Muscle of leg (tissue), 16 donors: ENCODE results near the gene PNPLA6. TPM values are rescaled to one million over a fixed set of nuclear protein-coding genes. Genes with fewer than 3 reads are reported as not detected.

Experiments used
- DNase-seq: peaks from one replicate; pipeline ENCODE4 v3.0.0; 2013
- H3K27ac ChIP-seq: one replicate; pipeline ENCODE4 v1.5.1; 2013; ENCODE audit warnings: mild to moderate bottlenecking, low read length, control low read depth
- H3K27me3 ChIP-seq: one replicate; pipeline ENCODE4 v1.6.1; 2013; ENCODE audit warnings: low read length; ENCODE audit not compliant: control insufficient read depth, insufficient read depth
- H3K36me3 ChIP-seq: one replicate; pipeline ENCODE4 v1.6.1; 2013; ENCODE audit warnings: low read length; ENCODE audit not compliant: control insufficient read depth, insufficient read depth
- H3K4me1 ChIP-seq: one replicate; pipeline ENCODE4 v1.6.1; 2013; ENCODE audit warnings: low read length; ENCODE audit not compliant: control insufficient read depth, insufficient read depth
- H3K4me3 ChIP-seq: one replicate; pipeline ENCODE4 v1.5.1; 2013; ENCODE audit warnings: low read length, control low read depth
- H3K9me3 ChIP-seq: replicated peaks from 2 replicates; pipeline ENCODE4 v1.6.1; 2013; ENCODE audit warnings: low read depth, low read length; ENCODE audit not compliant: control insufficient read depth
- WGBS: methylation state at CpG from one replicate; pipeline ENCODE4 v1.1.5; 2013; ENCODE audit warnings: missing lambda C conversion rate; ENCODE audit not compliant: insufficient coverage; 5-methylcytosine and 5-hydroxymethylcytosine counted together
- long read RNA-seq, 11 donors: transcript quantifications; one replicate each; lab custom pipeline, GENCODE V29; 2026
- polyA plus RNA-seq, 8 donors: library from polyadenylated mRNA; unstranded; fragments of 120-200 nt; gene quantifications; one replicate each; pipeline versions ENCODE4 v1.2.1 to v1.2.3, GENCODE V29; 2013; ENCODE audit warnings: inconsistent platforms in 1 of 8, low replicate concordance in 1 of 8; ENCODE audit not compliant: insufficient read length in 8 of 8, insufficient read depth in 1 of 8
- total RNA-seq: library from RNA; stranded (reverse); fragments of 120-200 nt; gene quantifications from one replicate; pipeline ENCODE4 v1.2.4, GENCODE V29; 2013

PNPLA6 gene
- total RNA-seq = 23.4 TPM
- 10 to 100 TPM; 21.9 to 34.9 (median 28.4) TPM for polyA plus RNA-seq
- long read RNA-seq, donor 1 = 0 reads
- long read RNA-seq, donor 2 = 0 reads
- long read RNA-seq, donor 3 = 0 reads
- long read RNA-seq, donor 4 = 0 reads
- long read RNA-seq, donor 5, full-length matches to known transcripts = 2 of 2 reads
- long read RNA-seq, donor 5, partial matches to known transcripts = 0 of 2 reads
- long read RNA-seq, donor 5, other reads (novel, unspliced or antisense) = 0 of 2 reads
- long read RNA-seq, donor 6 = 0 reads
- long read RNA-seq, donor 7, partial matches to known transcripts = 0 of 1 reads
- long read RNA-seq, donor 7, other reads (novel, unspliced or antisense) = 0 of 1 reads
- long read RNA-seq, donor 8, partial matches to known transcripts = 0 of 1 reads
- long read RNA-seq, donor 8, other reads (novel, unspliced or antisense) = 0 of 1 reads
- long read RNA-seq, donor 9, full-length matches to known transcripts = 1 of 1 reads
- long read RNA-seq, donor 9, partial matches to known transcripts = 0 of 1 reads
- long read RNA-seq, donor 9, other reads (novel, unspliced or antisense) = 0 of 1 reads
- long read RNA-seq, donor 10 = 0 reads
- long read RNA-seq, donor 11, partial matches to known transcripts = 0 of 1 reads
- long read RNA-seq, donor 11, other reads (novel, unspliced or antisense) = 0 of 1 reads

DNA sequence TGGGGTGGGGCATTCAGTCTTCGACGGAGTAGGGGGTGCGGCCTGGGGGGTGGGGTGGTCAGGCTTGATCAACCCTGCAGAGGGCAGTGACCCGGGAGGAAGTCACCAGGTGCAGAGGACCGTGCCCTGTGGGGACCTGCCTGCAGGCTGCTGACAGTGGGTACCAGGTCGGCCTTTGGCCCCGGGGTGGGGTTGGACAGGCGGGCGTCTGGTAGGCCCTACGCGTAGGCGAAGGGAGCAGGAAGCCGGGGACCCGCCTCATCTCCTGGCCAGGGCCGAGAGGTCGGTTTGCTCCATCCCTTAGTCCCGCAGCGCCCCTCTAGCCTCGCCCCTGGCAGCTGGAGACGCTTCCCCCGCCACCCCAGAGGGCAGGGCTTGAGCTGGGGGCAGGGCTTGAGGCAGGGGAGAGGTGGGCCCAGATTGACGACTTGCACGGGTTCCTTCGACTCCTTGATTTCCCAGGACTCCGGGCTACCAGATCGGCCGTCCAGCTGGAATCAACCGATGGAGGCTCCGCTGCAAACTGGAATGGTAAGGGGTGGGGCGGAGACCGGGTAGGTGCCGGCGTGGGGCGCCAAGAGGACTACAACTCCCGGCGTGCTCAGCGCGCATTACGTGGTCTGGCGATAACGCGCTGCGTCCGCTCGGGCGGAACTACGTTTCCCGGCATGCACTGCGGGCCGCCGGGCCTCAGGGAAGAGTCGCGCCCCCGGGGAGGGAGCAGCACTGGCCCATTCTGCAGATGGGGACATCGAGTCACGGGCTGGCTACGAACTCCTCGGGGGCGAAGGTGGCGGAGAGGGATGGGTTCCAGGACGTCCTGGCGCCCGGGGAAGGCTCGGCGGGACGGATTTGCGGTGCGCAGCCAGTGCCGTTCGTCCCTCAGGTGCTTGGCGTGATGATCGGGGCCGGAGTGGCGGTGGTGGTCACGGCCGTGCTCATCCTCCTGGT lies at the start of gene PNPLA6:
Gene PNPLA6 (plus strand): TSS at position 671 of the 951 bp plus-strand sequence. CDS start 72 bp downstream, at position 743.
- H3K9me3 ChIP-seq = no peaks in the 10 kb centered on the region
- H3K4me3 ChIP-seq = peak within 1 kb of the TSS; percentile 75
- 0% methylated on average over 75 of the region's 76 CpGs for WGBS
- peak; percentile 98 for DNase-seq
- H3K36me3 ChIP-seq = peaks cover 33% of the 10 kb centered on the region
- H3K27me3 ChIP-seq = no peaks in the 10 kb centered on the region
- peak within 1 kb of the TSS; percentile 97 for H3K27ac ChIP-seq
- peaks cover 19% of the 10 kb centered on the region for H3K4me1 ChIP-seq

DNA sequence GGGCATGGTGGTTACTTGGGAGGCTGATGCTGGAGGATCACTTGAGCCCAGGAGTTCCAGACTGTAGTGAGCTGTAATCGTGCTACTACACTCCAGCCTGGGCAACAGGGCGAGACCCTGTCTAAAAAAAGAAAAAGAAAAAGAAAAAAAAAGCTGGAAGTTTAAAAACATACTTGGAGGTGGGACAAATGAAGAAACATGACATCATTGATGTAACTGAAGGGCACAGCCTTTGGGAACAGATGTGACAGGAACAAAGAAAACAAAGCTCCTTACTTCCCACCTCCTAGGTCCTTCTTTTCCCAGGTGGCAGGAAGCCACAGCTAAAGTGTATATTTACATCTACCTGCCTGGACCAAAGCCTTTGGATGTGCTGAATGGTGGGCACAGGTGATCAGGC lies 48.6 kb upstream of the PNPLA6 start:
- H3K36me3 ChIP-seq = no peaks in the 10 kb centered on the region
- DNase-seq = no peak
- no peaks in the 10 kb centered on the region for H3K9me3 ChIP-seq
- H3K27me3 ChIP-seq = no peaks in the 10 kb centered on the region
- WGBS = 61% methylated on average over 2 of the region's 2 CpGs
- H3K4me3 ChIP-seq = no peak overlapping the region
- H3K4me1 ChIP-seq = peaks cover 21% of the 10 kb centered on the region
- no peak overlapping the region for H3K27ac ChIP-seq

DNA sequence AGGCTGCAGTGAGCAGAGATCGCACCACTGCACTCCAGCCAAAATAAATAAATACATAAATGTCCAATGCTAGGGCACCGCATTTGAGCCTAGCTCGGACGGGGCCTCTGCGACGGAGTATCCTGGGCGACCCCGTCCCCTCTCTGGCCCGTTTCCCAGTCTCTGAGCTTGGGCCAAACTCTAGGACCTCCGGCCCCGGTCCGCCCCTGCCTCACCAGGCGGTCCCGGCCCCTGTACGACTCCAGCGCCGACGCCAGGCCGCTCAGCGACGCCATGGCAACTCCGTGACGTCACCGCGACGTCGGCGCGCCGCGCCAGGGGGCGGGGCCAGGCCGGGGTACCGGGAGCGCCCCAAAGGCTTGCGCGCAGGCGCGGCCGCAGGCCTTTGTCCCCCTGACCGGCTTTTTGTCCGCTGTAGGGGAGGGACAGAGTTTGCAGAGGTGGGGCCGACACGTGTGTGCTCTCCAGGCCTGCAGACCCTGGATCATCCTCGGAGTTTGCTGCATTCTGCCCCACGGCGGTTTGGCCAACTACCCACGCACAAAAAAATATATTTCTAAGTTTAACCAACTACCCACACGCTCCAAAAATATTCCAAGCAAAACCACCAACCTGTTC lies 46.7 kb upstream of the PNPLA6 start, which contains the start of gene PEX11G:
Gene PEX11G (minus strand): TSS at position 300 of the 618 bp plus-strand sequence. CDS start 25 bp downstream, at position 275.
- Histone ChIP-seq H3K4me3 (peak within 1 kb of the TSS; percentile 69), H3K36me3 (no peaks in the 10 kb centered on the region), H3K27me3 (no peaks in the 10 kb centered on the region), H3K9me3 (no peaks in the 10 kb centered on the region), H3K4me1 (peaks cover 13% of the 10 kb centered on the region), H3K27ac (peak within 1 kb of the TSS; percentile 90)
- DNase-seq = peak; percentile 95
- WGBS = under 1% methylated on average over 40 of the region's 49 CpGs

DNA sequence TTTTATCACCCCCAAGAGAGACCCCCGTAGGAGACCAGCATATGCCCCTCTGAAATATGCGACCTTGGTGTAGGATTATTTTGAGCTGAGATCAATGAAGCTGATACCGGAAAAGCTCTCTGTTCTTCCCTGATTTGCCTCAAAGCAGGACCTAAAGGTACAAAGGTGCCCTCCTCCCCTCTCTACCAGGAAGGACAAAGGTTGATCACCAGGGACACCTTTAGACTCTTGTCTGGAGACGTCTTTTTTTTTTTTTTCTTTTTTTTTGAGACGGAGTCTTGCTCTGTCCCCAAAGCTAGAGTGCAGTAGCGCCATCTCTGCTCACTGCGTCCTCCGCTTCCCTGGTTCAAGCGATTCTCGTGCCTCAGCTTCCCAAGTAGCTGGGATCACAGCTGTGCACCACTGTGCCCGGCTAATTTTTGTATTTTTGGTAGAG lies 45.9 kb upstream of the PNPLA6 start:
- WGBS = 85% methylated on average over 7 of the region's 11 CpGs
- H3K4me3 ChIP-seq = no peak overlapping the region
- H3K27ac ChIP-seq = peak overlapping the region; percentile 67

DNA sequence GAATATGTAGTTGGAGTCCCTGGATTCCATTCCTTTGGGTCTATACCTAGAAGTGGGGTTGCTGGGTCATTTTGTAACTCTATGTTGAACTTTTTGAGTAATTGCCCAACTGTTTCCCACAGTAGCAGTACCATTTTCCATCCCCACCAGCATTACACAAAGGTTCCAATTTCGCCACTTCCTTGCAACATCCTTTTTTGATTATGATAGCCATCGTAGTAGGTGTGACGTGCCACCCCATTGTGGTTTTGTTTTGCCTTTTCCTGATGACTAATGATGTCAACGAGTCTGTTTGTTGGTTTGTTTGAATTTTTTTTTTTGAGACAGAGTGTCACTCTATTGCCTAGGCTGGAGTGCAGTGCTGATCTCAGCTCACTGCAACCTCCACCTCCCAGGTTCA lies 43.4 kb upstream of the PNPLA6 start:
- Histone ChIP-seq H3K4me1 (peaks cover 24% of the 10 kb centered on the region), H3K36me3 (no peaks in the 10 kb centered on the region), H3K27ac (peak overlapping the region; percentile 20), H3K27me3 (no peaks in the 10 kb centered on the region), H3K9me3 (no peaks in the 10 kb centered on the region), H3K4me3 (no peak overlapping the region)
- no peak for DNase-seq
- WGBS = no CpG with 5 or more reads among the region's 4 CpGs

More for the DNA sequence above, 45.9 kb upstream of the PNPLA6 start:
- DNase-seq = no peak
- Histone ChIP-seq H3K4me1 (peaks cover 20% of the 10 kb centered on the region), H3K9me3 (no peaks in the 10 kb centered on the region), H3K27me3 (no peaks in the 10 kb centered on the region), H3K36me3 (no peaks in the 10 kb centered on the region)

DNA sequence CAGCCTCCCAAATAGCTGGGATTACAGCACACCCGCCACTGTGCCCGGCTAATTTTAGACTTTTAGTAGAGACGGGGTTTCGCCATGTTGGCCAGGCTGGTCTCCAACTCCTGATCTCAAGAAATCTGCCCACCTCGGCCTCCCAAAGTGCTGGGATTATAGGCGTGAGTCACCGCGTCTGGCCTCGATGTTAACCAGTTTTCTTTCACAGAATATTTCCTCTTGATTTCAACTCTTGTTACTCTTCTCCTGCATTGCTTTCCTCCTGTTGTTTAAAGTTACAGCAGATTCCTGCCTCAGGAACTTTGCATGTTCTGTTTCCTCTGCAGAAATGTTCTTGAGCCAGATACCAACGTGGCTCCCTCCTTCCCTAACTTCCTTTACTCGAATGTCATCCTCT lies 43.0 kb upstream of the PNPLA6 start:
- DNase-seq = no peak
- 78% methylated on average over 11 of the region's 11 CpGs for WGBS
- no peak overlapping the region for H3K4me3 ChIP-seq
- no peaks in the 10 kb centered on the region for H3K9me3 ChIP-seq
- no peaks in the 10 kb centered on the region for H3K27me3 ChIP-seq
- H3K36me3 ChIP-seq = no peaks in the 10 kb centered on the region
- peak overlapping the region; percentile 1 for H3K27ac ChIP-seq
- H3K4me1 ChIP-seq = peaks cover 24% of the 10 kb centered on the region

DNA sequence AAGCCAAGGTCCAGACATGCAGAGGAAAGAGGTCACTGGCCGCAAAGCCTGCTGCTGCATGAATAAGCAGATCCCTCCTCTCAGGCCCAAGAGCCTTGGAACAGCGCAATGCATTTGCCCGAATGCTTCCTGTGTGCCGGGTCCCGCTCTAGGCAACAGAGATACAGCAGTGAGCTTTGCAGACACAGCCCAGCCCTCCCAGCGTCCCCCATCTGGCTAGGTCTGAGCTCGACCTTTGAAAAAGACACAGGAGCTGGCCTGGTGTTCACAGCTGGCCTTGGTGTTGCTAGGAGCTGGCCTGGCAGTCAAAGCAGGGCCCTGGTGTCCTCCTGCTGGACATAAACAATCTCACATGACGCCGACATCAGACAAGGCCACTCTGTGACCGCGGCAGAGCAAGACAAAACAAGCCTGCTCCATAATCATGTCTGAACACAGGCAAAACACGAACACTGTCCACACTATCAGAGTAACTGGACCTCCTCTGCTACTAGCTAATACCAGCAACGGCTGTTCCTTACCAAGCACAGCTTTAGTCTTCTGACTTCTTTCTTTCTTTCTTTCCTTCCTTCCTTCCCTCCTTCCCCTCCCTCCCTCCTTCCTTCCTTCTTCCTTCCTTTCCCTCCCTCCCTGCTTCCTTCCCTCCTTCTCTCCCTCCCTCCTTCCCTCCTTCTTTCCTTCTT lies 41.0 kb upstream of the PNPLA6 start:
- Histone ChIP-seq H3K27ac (peak overlapping the region; percentile 77), H3K4me3 (no peak overlapping the region), H3K9me3 (no peaks in the 10 kb centered on the region), H3K4me1 (peaks cover 12% of the 10 kb centered on the region), H3K27me3 (no peaks in the 10 kb centered on the region), H3K36me3 (no peaks in the 10 kb centered on the region)
- peak; percentile 73 for DNase-seq
- WGBS = 33% methylated on average over 9 of the region's 13 CpGs

DNA sequence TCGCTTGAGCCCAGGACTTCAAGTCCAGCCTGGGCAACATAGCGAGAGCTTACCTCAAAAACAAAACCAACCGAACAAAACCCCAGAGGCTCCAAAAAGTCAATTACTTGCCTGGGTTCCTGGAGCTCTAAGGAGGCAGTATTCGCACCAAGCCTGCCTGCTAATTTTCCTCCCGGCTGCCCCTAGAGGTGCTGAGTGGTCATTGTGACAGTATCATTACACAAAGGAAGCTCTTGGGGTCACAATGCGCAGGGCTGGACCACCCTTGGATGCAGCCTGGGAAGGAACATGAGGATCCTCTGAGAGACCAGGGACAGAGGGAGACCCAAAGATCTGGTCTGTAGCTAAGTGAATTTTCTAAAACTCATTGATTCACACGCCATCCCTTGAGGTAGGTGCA lies 38.2 kb upstream of the PNPLA6 start:
- Histone ChIP-seq H3K4me1 (peaks cover 19% of the 10 kb centered on the region), H3K27me3 (peaks cover 12% of the 10 kb centered on the region), H3K27ac (no peak overlapping the region), H3K4me3 (no peak overlapping the region), H3K36me3 (no peaks in the 10 kb centered on the region), H3K9me3 (no peaks in the 10 kb centered on the region)
- WGBS = 51% methylated on average over 5 of the region's 7 CpGs
- no peak for DNase-seq
